NCI-H2107 (cell line): ENCODE results near the gene DUSP28.
A peak's percentile ranks its signal among the peaks of the same experiment; 100 is the strongest.

Source experiments
- DNase-seq: peaks from one replicate; lab custom pipeline; 2025; lab: John Stamatoyannopoulos, UW

Gene DUSP28

DNA sequence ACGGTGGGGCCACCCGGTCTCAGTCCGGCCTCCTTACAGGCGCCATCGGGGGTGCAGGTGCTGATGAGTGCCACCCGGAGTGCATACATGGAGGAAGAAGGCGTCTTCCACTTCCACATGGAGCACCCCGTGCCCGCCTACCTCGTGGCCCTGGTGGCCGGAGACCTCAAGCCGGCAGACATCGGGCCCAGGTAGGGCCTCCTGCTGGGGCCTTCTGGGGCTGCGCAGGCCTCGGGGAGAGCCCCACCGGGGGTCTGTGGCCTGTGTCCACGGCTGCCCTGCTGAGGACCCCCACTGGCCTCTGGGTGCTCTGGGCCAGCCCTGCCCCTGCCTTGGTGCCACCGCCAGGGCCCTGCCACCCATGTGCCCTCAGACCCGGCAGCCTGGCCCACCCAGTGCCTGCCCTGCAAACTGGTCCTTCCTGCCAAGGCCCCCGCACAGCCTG is 12.9 kb downstream of the DUSP28 start:
- DNase-seq: no peak

DNA sequence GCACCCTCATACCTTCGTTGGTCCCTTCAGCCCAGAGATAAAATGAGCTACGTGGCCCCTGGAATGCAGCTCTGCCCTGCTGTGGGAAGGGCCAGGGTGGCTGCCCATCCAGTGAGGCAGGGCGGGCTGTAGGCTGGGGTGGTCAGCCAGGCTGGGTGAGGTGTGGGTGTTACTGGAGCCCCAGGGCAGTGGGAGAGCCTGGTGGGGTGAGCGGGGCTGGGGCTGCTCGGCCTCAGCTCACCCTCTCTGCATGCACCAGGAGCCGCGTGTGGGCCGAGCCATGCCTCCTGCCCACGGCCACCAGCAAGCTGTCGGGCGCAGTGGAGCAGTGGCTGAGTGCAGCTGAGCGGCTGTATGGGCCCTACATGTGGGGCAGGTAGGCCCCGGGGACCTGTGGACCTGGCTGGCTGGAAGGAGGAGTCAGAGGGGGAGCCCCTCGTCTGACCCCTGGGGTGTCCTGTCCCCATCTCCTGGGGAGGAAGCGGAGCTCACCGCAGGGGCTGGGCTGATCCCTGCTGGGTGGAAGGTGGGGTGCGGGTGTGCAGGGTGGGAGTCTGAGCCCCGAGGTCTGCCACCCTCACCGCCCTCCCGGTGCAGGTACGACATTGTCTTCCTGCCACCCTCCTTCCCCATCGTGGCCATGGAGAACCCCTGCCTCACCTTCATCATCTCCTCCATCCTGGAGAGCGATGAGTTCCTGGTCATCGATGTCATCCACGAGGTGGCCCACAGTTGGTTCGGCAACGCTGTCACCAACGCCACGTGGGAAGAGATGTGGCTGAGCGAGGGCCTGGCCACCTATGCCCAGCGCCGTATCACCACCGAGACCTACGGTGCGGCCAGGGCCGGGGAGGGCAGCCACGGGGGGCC is 13.6 kb downstream of the DUSP28 start:
- no peak for DNase-seq

DNA sequence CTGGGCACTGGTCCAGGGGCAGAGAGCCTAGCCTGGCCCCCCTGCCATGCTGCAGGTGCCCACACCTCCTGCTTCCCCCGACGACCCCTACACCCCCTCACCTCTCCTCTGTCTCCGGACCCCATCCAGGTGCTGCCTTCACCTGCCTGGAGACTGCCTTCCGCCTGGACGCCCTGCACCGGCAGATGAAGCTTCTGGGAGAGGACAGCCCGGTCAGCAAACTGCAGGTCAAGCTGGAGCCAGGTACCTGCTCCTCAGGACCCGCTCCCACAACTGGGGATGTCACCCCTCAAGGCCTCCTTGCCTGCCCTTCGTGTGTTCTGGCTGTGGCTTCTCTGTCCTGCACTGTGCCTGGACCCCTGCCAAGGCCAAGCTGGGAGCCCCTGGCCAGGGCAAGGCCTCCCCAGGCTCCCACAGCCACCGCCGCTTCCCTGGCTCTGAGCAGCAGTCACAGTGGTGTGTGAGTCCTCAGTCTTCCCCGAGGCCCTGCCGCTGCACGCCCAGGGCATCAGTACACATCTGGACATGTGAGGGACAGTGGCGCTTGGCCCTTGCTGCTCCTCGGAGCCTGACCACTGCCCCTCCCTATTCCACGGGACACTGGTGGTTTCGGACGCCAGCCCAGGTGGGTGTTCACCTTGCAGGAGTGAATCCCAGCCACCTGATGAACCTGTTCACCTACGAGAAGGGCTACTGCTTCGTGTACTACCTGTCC is 14.4 kb downstream of the DUSP28 start:
- DNase-seq: no peak

DNA sequence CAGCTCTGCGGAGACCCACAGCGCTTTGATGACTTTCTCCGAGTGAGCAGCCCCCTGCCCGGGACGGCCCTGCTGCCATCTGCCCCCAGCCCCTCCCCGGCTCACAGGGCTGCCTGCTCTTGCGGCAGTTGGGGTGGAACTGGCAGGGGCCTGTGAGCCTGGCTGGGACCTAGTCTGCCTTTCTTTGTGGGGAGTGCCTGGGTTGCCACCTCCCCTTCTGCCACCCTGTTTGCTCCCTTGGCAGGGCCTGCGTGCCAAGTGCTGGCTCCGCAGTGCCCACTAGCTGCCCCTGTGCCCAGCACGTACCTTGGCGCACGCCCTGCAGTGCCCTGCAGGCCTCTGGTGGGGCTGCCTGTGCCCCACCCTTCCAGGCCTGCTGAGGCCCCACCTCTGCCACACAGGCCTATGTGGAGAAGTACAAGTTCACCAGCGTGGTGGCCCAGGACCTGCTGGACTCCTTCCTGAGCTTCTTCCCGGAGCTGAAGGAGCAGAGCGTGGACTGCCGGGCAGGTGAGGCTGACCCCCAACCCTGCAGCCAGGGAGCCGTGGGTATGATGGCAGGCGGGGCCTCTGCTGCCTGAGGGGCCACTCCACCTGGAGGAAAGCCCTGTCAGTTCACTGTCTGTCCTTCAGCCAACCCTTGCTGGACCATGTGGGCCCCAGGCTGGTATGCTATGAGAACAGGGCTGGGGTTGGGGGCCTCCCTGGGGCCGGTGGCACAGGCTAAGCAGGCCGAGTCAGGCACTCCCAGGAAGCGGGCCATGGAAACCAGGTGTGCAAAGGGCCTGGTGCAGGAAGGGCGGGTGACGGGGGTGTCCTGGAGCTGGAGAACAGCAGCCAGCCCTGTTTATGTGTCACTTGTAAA is 15.2 kb downstream of the DUSP28 start:
- DNase-seq: no peak

DNA sequence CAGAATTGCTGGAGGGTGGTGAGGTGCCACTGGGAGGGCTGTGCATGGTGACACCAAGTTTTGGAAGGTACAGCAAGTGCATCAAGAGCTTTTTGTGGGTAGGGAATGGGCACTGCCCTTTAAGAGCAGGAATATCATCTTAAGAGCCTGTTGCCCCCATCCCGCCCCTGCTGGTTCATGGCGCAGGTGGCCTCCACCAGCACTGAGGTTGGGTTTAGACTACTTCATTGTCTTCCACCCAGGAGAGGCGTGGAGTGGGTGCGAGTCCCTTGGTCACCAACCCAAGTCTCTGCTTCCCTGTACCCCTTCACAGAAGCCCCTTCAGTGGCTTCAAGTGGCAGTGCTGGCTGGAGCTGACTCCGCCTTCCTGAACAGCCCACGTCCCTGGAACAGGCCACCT is 15.9 kb downstream of the DUSP28 start:
- no peak for DNase-seq

DNA sequence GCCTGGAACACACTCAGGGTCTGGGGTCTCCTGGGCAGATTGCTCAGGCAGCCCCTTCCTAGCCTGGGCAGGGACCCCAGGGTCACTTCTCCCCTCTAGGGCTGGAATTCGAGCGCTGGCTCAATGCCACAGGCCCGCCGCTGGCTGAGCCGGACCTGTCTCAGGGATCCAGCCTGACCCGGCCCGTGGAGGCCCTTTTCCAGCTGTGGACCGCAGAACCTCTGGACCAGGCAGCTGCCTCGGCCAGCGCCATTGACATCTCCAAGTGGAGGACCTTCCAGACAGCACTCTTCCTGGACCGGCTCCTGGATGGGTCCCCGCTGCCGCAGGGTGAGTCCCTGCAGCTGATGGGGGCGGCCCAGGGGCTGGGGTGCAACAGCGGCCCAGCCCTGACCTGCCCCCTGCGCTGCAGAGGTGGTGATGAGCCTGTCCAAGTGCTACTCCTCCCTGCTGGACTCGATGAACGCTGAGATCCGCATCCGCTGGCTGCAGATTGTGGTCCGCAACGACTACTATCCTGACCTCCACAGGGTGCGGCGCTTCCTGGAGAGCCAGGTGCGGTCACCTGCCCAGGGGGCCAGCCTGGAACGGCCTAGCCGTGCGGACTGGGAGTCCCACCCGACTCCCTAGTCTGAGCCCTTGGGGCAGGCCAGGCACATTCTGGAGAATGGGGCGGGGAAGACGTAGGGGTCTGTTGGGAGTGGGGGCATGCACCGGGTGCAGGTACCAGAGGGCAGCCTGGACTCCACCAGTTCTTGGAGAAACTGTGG is 16.5 kb downstream of the DUSP28 start:
- DNase-seq: no peak

DNA sequence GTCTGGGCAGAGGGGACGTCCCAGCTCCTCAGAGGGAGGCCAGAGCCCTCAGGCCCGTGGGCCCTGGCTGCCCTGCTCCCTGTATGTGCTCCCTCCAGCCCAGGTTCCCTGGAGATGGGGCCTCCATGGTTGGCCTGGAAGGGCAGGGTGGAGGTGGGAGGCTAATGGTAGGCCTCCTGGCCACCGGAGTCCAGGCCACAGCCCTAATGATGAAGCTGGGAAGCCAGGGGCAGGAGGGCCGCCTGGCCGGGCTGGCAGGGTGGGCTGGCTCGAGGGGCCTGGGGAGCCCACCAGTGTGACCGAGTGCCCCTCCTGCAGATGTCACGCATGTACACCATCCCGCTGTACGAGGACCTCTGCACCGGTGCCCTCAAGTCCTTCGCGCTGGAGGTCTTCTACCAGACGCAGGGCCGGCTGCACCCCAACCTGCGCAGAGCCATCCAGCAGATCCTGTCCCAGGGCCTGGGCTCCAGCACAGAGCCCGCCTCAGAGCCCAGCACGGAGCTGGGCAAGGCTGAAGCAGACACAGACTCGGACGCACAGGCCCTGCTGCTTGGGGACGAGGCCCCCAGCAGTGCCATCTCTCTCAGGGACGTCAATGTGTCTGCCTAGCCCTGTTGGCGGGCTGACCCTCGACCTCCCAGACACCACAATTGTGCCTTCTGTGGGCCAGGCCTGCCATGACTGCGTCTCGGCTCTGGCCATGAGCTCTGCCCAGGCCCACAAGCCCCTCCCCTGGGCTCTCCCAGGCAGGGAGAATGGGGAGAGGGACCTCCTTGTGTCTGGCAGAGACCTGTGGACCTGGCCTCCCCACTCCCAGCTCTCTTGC is 17.3 kb downstream of the DUSP28 start:
- DNase-seq: no peak

DNA sequence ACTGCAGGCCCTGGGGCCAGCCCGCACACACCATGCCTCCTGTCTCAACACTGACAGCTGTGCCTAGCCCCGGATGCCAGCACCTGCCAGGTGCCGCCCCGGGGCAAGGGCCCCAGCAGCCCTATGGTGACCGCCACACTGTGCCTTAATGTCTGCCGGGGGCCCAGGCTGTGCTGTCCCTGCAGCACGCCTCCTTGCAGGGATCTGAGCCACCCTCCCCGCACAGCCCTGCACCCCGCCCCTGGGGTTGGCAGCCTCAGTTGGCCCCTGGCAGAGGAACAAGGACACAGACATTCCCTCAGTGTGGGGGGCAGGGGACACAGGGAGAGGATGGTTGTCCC is 17.9 kb downstream of the DUSP28 start:
- no peak for DNase-seq

DNA sequence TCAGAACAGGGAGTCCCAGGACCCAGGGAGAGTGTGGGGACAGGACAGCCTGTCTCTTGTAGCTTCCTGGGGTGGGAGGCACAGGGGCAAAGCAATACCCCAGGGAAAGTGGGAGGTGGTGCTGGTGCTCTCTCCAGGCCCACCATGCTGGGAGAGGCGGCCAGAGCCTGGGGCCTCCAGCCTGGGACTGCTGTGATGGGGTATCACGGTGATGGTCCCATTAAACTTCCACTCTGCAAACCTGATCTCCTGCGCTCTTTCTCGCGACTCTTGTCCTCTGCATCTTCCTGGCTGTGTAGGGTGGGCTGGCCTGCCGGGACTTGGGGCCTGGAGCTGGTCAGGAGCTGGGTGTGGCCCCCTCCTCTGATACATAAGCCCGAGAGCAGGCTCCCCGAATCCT is 18.3 kb downstream of the DUSP28 start:
- DNase-seq: no peak

DNA sequence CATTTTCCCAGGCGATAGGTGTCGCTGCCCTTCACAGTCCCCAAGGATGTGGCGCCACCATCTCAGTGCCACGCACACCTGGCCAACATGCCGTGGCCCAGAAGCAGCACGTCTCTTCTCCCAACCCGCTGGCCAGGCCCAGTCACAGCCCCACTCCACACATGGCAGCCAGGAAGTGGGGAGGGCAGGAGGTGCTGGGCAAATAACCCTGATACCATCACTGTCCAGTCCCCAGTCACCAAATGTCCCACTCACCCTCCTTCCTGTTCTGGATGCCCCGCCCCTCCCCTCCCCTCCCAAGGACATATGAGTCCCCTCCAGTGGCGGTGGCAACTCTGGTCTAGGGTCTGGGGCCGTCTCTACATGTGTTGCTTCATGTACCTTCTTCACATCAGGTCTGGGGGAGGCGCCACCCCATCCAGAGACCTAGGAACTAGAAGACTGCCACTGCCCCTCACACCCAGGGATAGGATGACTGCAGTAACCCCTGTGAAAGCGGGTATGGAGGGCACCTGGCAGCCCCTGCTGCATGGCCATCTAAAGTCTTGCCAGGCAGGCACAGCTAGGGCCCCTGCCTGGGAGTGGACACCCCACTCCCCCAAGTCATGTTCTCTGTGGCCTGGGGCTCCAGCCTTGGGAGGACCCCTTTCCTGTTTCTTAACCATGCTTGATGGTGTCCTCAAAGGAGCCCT is 19.1 kb downstream of the DUSP28 start:
- no peak for DNase-seq

DNA sequence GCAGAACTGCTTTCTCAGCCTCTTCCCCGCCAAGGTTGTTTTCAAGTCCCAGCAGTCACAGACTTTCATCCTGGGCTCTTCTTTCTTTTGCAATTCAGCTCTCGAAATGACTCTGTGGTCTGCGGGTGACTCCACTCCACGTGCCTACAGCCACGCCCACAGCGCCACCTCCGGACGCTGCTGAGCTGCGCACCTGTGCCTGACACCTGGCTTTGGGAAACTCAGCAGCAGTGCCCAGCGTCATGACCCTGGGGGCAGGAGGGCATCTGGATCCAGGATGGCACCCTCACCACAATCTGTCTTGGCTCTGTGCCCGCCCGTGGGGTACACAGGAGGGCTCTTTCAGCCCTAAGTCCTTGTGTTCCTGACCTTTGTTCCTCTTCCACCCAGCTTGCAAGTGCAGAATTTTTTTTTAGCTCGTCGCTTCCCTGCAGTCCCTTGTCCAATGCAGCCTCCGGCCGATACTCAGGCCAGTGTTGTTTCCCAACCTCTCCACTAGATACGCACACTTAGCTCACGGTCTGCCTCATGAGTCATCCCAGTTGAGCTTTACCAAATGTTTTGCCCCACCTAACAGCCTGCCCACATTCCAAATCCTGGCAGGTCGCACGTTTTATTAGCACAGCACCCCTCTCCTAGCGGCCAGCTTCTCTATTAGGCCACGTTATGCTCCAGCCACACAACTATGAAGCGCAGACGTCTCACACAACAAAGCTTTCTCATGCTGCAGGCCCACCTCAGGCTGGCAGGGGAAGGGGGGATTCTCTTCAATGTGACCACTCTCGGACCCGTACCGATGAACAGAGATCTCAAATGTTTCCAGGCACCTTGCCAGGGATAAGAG is 19.8 kb downstream of the DUSP28 start:
- peak; percentile 17 for DNase-seq

DNA sequence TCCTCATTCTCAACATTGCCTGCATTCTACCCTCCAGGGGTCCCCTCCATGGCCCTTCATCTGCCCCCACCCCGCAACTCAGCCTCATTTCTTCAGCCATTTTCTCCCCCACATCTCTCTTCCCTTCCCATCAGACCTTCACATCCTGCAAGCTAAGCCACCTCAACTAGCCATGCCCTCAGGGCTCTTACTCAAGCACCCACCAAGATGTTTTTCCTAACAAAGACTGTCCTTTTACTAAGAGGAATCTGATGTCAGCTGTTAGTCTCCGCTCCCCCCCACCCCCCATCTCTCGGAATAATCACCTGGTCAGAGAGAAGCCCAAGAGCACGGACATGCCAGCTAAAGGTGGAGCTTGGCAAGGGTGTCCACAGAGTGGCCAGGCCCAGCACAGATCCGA is 21.7 kb downstream of the DUSP28 start:
- no peak for DNase-seq

DNA sequence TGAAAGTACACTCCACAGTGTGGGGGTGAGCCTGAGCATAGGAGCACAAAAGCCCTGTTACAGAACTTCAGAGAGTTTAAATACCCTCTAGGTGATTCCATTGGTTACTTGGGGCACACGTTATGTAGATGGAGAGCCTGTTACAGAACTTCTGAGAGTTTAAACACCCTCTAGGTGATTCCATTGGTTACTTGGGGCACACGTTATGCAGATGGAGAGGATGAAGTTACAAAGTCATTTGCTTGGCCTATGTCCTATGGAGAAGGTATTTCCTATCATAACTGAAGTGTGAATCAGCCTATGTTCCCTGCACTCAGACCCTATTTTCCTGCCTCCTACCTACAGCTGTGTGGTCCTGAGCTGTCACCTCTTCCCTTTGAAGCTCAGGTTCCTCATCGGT is 22.6 kb downstream of the DUSP28 start:
- DNase-seq: no peak

DNA sequence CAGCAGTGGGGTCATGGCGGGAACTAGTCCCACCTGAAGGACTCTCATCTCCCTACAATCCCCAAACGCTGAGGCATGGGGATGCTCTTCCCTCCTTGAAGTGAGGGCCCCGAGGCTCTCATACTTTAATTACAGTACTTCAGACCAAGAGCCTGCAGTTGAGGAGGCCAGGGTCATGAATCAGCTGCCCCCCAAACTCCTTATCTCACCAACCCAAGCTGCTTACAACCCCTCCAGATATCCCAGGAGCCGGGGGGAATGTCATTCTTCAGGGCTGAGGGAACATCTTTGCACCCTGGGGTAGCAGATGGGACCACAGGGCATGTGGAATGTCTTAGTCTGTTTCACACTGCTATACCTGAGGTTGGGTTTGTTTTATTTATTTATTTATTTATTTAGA is 23.6 kb downstream of the DUSP28 start:
- DNase-seq: no peak

DNA sequence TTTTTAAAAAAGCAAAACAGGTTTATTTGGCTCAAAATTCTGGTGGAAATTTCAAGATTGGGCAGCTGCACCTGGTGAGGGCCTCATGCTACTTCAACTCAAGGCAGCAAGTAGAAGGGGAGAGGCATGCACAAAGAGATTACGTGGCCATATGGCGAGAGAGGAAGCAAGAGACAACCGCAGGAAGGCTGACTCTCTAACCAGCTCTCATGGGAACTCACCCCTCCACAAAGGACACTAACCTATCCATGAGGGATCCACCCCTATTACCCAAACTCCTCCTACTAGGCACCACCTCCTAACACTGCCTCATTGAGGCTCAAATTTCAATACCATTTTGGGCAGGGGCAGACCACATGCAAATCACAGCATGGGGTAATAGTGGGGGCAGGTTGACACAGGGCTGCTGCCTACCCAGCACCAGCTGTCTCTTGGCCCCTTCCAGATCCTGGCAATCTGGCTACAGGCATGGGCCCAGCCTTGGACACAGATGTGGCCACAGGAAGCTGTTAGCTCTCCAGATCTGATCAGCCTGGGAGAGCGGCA is 24.4 kb downstream of the DUSP28 start:
- no peak for DNase-seq

DNA sequence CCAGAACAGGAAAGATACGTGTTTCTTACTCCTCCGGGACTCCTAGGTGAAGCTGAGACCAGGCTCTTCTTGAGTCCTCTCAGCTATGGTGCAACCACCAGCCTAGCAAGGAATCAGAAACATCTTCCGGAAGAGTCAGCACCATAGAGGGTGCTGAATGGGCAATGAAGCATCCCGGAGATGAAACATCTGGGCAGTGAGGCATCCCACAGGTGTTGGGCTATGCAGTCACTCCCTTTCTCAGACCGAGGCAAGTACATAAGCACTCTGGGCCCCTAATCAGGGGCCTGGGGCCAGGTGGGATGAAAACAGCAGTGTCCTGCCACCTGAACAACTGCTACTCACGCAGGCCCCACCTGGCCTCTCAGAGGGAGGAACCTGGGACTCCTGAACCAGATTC is 24.9 kb downstream of the DUSP28 start:
- no peak for DNase-seq

DNA sequence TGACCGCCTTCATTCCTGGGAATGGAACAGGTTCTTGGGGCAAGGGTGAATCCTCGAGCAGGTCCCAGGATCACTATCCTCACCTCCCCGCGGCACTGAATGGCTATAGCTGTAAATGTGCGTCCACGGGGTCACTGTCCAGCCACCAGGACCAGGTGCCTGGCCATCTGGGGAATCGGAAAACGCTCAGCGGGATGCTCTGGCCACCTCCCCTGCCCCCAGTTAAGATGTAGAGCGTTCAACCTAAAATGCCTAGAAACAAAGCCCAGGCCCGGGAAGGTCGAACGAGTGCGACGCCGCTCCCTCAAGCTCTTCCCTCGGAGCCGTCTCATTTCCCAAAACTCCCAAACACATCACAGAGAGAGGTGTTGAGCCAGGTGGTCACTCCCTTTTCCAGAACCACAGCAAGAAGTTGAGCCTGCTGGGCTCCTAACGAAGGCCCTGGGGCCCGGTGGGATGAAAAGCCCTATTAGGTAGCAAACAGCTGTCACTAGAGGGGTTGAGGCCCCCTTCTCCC is 25.6 kb downstream of the DUSP28 start:
- DNase-seq: no peak

DNA sequence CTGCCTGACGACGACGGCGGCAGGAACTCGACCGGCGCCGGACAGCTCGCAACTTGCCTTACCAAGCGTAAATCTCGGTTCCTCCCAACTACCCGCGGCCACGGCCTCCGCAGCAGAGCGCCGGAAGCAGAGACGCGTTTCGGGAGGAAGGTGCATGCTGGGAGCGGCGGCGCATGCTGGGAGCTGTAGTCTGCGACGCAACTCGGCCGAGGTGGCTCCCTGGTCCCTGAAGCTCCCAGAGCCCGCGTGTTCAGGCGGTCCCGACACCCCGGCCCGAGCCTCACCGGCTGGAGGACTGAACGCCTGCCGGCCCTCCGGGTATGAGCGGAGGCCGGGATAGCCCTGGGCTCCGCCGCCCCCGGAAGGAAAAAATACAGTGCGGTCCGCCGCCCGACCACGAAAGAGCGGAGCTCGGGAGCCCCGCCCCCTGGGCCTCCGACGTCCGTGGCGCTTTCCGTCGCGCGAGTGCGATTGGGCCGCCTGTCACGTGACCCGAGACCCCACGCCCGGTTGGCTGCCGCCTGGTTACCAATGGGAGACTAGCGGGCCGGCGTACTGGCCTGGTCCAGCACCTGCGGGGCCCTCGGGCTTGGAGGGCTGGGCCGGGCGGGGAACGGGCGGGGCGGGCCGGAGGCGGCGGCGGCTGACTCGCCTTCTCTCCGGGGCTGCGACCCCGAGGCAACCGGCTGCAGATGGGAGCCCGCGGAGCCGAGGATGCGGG is 26.2 kb downstream of the DUSP28 start, which contains the start of gene CAPN10:
TSS of gene CAPN10 (plus strand) at position 537 of the 721 bp plus-strand sequence. CDS start at position 715, 178 bp downstream.
- DNase-seq: peak; percentile 94
